B cell (primary cell): Measurements from ENCODE around the gene RFX2. TPM values are rescaled to one million over a fixed set of nuclear protein-coding genes. Genes with fewer than 3 reads are reported as not detected.

Source experiments
- ATAC-seq: fragments of 200-7000 bp; cut with Tn5 transposase; one replicate; pipeline ENCODE4 v1.10.0; 2021; ENCODE audit warnings: low read depth, mild to moderate bottlenecking, moderate number of reproducible peaks, moderate library complexity
- CTCF ChIA-PET: fragments of 350-600 bp; sonication (Branson Sonifier 250); formaldehyde crosslinking; loops from one replicate; lab custom pipeline; 2021; ENCODE audit warnings: antibody characterized with exemption, inconsistent platforms; lab: Charles Lee
- POLR2A ChIA-PET: fragments of 350-600 bp; sonication (Branson Sonifier 250); formaldehyde crosslinking; loops from one replicate; lab custom pipeline; 2021; ENCODE audit warnings: antibody characterized with exemption; lab: Charles Lee
- DNase-seq: peaks from one replicate; pipeline ENCODE4 v3.0.0; 2013
- H2AFZ ChIP-seq: 2 replicates; pipeline ENCODE4 v1.6.1; 2012; ENCODE audit warnings: mild to moderate bottlenecking, low read depth, low read length; ENCODE audit not compliant: insufficient read depth, poor library complexity, severe bottlenecking
- H3K27ac ChIP-seq, 2 donors: 1 replicate in 1 of 2; 2 replicates in 1 of 2; pipeline ENCODE4 v1.5.1; 2012 to 2013; ENCODE audit warnings: low read length in 2 of 2, mild to moderate bottlenecking in 2 of 2, moderate library complexity in 1 of 2
- H3K27me3 ChIP-seq, 4 experiments: fragments of 200-600 bp in 1 of 4; sonication (generic) in 1 of 4; replicated peaks in 1 of 4; 1 replicate in 2 of 4; 2 replicates in 2 of 4; pipeline versions ENCODE4 v1.6.1 to v1.7.0; 2013 to 2016; ENCODE audit warnings: low read length in 3 of 4, mild to moderate bottlenecking in 2 of 4, mixed read lengths in 1 of 4, moderate library complexity in 1 of 4; ENCODE audit not compliant: insufficient read depth in 4 of 4, control insufficient read depth in 3 of 4; ENCODE audit errors: control extremely low read depth in 1 of 4
- H3K36me3 ChIP-seq, 2 experiments: replicated peaks in 1 of 2; 1 replicate in 1 of 2; 2 replicates in 1 of 2; pipeline versions ENCODE4 v1.6.1 to v1.7.1; 2013; ENCODE audit warnings: low read length in 1 of 2; ENCODE audit not compliant: insufficient read depth in 2 of 2, control insufficient read depth in 1 of 2; ENCODE audit errors: control extremely low read depth in 1 of 2, extremely low read depth in 1 of 2
- H3K4me1 ChIP-seq, 2 donors: fragments of 200-600 bp in 1 of 2; sonication (generic) in 1 of 2; 1 replicate in 1 of 2; 2 replicates in 1 of 2; pipeline versions ENCODE4 v1.5.1 to v1.6.1; 2013 to 2017; ENCODE audit warnings: low read length in 2 of 2; ENCODE audit not compliant: control insufficient read depth in 2 of 2, insufficient read depth in 2 of 2
- H3K4me2 ChIP-seq: replicated peaks from 2 replicates; pipeline ENCODE3; 2012; ENCODE audit warnings: mild to moderate bottlenecking, low read depth, low read length; ENCODE audit not compliant: poor library complexity, severe bottlenecking
- H3K4me3 ChIP-seq, 5 experiments: fragments of 200-600 bp in 1 of 5; sonication (generic) in 1 of 5; 1 replicate in 3 of 5; 2 replicates in 2 of 5; pipeline versions ENCODE4 v1.5.1 to v1.7.0; 2011 to 2016; ENCODE audit warnings: low read length in 4 of 5, mild to moderate bottlenecking in 4 of 5, low read depth in 2 of 5, control low read depth in 1 of 5, moderate library complexity in 1 of 5; ENCODE audit not compliant: insufficient read depth in 1 of 5; ENCODE audit errors: control extremely low read depth in 1 of 5, extremely low read depth in 1 of 5
- H3K79me2 ChIP-seq: fragments of 200-600 bp; sonication (generic); one replicate; pipeline ENCODE4 v1.6.0; 2016; ENCODE audit warnings: low read length; ENCODE audit not compliant: control insufficient read depth, insufficient read depth
- H3K9ac ChIP-seq: fragments of 200-600 bp; sonication (generic); 2 replicates; pipeline ENCODE4 v1.6.1; 2017; ENCODE audit warnings: mild to moderate bottlenecking, low read length, moderate library complexity
- H3K9me3 ChIP-seq, 3 donors: one replicate each; pipeline versions ENCODE4 v1.6.1 to v1.7.1; 2013; ENCODE audit warnings: low read length in 2 of 3; ENCODE audit not compliant: control insufficient read depth in 2 of 3, insufficient read depth in 1 of 3; ENCODE audit errors: control extremely low read depth in 1 of 3
- H4K20me1 ChIP-seq: 2 replicates; pipeline ENCODE4 v1.6.0; 2012; ENCODE audit warnings: mild to moderate bottlenecking, low read length; ENCODE audit not compliant: insufficient read depth, control insufficient read depth, poor library complexity, severe bottlenecking
- H3K27ac Mint-ChIP-seq: one replicate; pipeline ENCODE4 v1.8.0; 2021; ENCODE audit warnings: mixed read lengths
- H3K27me3 Mint-ChIP-seq: one replicate; pipeline ENCODE4 v1.8.0; 2021; ENCODE audit warnings: mixed read lengths
- H3K4me1 Mint-ChIP-seq: one replicate; pipeline ENCODE4 v1.8.0; 2021; ENCODE audit warnings: mixed read lengths
- H3K4me3 Mint-ChIP-seq: one replicate; pipeline ENCODE4 v1.8.0; 2021; ENCODE audit warnings: mixed read lengths
- H3K9me3 Mint-ChIP-seq: one replicate; pipeline ENCODE4 v1.8.0; 2022; ENCODE audit warnings: mixed read lengths; ENCODE audit not compliant: insufficient read depth
- CTCF ChIP-seq: fragments of 200-600 bp; IDR thresholded peaks from one replicate; pipeline ENCODE4 v1.8.0; 2022; ENCODE audit warnings: antibody characterized with exemption, mild to moderate bottlenecking
- EZH2 ChIP-seq: IDR thresholded peaks from 2 replicates; pipeline ENCODE4 v1.6.1; 2012; ENCODE audit warnings: borderline replicate concordance, low read depth, mild to moderate bottlenecking, moderate library complexity, low read length; ENCODE audit not compliant: insufficient read depth, poor library complexity, severe bottlenecking
- WGBS: methylation state at CpG from one replicate; pipeline ENCODE4 v1.1.5; 2013; ENCODE audit warnings: missing lambda C conversion rate; ENCODE audit not compliant: insufficient coverage; 5-methylcytosine and 5-hydroxymethylcytosine counted together
- intact Hi-C: fragments of 100-400 bp; cut with micrococcal nuclease; formaldehyde crosslinking; loops from one replicate; pipeline ENCODE4 v1.10.0; 2022
- polyA plus RNA-seq: library from polyadenylated mRNA; depleted of rRNA; stranded (reverse); fragments of >200 nt; gene quantifications from 2 replicates; pipeline ENCODE4 v1.2.3, GENCODE V29; 2012
- total RNA-seq, 2 donors: library from RNA; stranded (reverse); fragments of 120-200 nt in 1 of 2; gene quantifications; 1 replicate in 1 of 2; 2 replicates in 1 of 2; pipeline versions ENCODE4 v1.2.3 to v1.2.4, GENCODE V29; 2013 to 2022

The RFX2 gene
- total and polyA plus RNA-seq, 2 donors (not counting 1 experiment from before 2014, with no cell fraction given), result 7.1 to 8.6 TPM

DNA sequence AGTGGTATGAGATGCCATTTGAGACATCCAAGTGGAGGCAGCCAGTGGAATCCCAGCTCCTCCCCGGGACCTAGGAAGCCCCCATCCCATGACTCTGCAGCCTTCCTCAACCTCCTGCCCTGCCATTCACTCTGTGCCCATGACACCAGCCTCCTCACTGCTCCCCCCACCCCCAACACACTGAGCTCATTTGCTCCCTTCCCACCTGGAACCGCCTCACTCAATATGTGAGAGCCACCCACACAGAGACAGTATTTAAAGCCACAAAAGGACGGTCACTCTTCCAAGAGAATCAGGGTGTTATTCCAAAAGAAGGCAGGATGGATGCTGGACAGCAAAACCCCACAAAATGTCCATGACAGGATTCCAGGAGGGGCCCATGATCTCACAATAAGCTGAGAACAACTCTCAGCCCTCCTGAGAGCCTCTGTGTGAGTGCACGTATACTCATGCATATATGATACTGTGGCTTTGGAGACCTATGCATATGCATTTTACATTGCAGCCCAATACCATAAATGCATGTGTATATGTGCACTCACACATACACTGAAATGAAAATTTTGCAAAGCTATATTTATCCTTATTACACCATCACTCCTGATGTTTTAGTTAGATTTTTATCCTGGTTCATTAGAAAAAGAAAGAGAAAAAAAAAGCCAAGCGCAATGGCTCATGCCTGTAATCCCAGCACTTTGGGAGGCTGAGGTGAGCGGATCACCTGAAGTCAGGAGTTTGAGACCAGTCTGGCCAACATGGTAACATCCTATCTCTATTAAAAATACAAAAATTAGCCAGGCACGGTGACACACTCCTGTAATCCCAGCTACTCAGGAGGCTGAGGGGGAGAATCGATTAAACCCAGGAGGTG is 121.5 kb downstream of the RFX2 start:
- POLR2A ChIA-PET, result interaction anchor here (0.6 to 1.5 kb wide), 2 partner anchors 11 to 1250 kb away, joined by 3 read pairs; partner anchors contain the start of gene RANBP3
- Histone ChIP-seq H3K79me2 (no peaks in the 10 kb centered on the region), H3K4me1 (peaks cover 0 to 26% of the 10 kb centered on the region in 2 donors), H3K4me2 (no peak overlapping the region), H2AFZ (no peak overlapping the region), H3K9me3 (peaks cover 0 to 9% (median 0%) of the 10 kb centered on the region in 3 donors), H3K27me3 (no peaks in the 10 kb centered on the region), H3K27ac (no peak overlapping the region), H3K9ac (no peak overlapping the region), H3K36me3 (no peaks in the 10 kb centered on the region), H4K20me1 (no peaks in the 10 kb centered on the region), H3K4me3 (no peak overlapping the region)
- ATAC-seq (no peak), DNase-seq (no peak)
- Mint-ChIP-seq H3K27ac (no peak overlapping the region), H3K27me3 (no peaks in the 10 kb centered on the region), H3K4me1 (peaks cover 29% of the 10 kb centered on the region), H3K9me3 (no peaks in the 10 kb centered on the region), H3K4me3 (peak overlapping the region; percentile 34)
- WGBS, result 86% methylated on average over 4 of the region's 8 CpGs
- intact Hi-C loops, result no loop called here
- CTCF ChIA-PET, result interaction anchor here (0.5 to 8.7 kb wide), 13 partner anchors 9 to 1435 kb away, joined by 3 to 51 read pairs (median 5); partner anchors contain the start of gene RANBP3
- TF ChIP-seq CTCF (no peak), EZH2 (no peak)
